HEK293T (cell line): ENCODE measurements around the gene NCDN.

ENCODE experiments used
- ARNT ChIP-seq: fragments of 450-650 bp; IDR thresholded peaks from 2 replicates; pipeline ENCODE4 v1.6.1; 2017; ENCODE audit warnings: mild to moderate bottlenecking
- CTBP1 ChIP-seq: fragments of 450-650 bp; IDR thresholded peaks from 2 replicates; pipeline ENCODE4 v1.6.1; 2016; ENCODE audit warnings: borderline replicate concordance
- ELF4 ChIP-seq: fragments of 450-650 bp; IDR thresholded peaks from 2 replicates; pipeline ENCODE4 v1.6.1; 2017; ENCODE audit warnings: antibody characterized with exemption
- FOXK2 ChIP-seq: fragments of 450-650 bp; IDR thresholded peaks from 2 replicates; pipeline ENCODE4 v1.6.1; 2016; ENCODE audit warnings: mild to moderate bottlenecking
- HDGF ChIP-seq: fragments of 450-650 bp; IDR thresholded peaks from 2 replicates; pipeline ENCODE4 v1.6.1; 2017; ENCODE audit warnings: antibody characterized with exemption, borderline replicate concordance
- L3MBTL2 ChIP-seq: fragments of 450-650 bp; conservative IDR thresholded peaks from 2 replicates; pipeline ENCODE4 v1.6.1; 2016; ENCODE audit warnings: mild to moderate bottlenecking
- NFRKB ChIP-seq: fragments of 450-650 bp; IDR thresholded peaks from 2 replicates; pipeline ENCODE4 v1.6.1; 2016; ENCODE audit warnings: mild to moderate bottlenecking, moderate library complexity
- SP1 ChIP-seq: fragments of 450-650 bp; IDR thresholded peaks from 2 replicates; pipeline ENCODE4 v1.6.1; 2017
- SUZ12 ChIP-seq: fragments of 450-650 bp; IDR thresholded peaks from 2 replicates; pipeline ENCODE4 v1.6.1; 2016; ENCODE audit warnings: mild to moderate bottlenecking
- ZNF384 ChIP-seq: fragments of 450-650 bp; IDR thresholded peaks from 2 replicates; pipeline ENCODE4 v1.6.1; 2016
- TF ChIP-seq, protein P1 (sequence below): fragments of 450-650 bp; IDR thresholded peaks from 2 replicates; pipeline ENCODE4 v1.6.1; 2016

DNA sequence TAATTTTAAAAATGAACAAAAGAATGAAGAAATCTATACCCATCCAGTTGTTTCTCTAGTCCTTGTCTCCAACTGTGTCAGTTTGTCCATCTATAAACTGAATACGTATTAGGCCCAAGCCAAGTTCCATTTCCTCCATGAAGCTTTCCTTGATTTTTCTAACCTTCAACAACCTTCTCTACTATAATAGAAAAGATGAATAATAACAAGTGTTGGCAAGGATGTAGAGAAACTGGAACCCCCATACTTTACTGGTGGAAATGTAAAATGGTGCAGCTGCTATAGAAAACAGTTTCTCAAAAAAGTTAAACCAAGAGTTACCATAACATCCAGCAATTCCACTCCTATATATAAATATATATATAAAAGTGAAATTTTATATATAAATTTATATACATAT is 11.0 kb upstream of the NCDN start:
- TF ChIP-seq SUZ12 (no peak), ZNF384 (no peak), SP1 (no peak), L3MBTL2 (no peak), ARNT (no peak), FOXK2 (no peak), CTBP1 (no peak), NFRKB (no peak), ELF4 (no peak), HDGF (no peak)
- TF ChIP-seq, protein P1, sequence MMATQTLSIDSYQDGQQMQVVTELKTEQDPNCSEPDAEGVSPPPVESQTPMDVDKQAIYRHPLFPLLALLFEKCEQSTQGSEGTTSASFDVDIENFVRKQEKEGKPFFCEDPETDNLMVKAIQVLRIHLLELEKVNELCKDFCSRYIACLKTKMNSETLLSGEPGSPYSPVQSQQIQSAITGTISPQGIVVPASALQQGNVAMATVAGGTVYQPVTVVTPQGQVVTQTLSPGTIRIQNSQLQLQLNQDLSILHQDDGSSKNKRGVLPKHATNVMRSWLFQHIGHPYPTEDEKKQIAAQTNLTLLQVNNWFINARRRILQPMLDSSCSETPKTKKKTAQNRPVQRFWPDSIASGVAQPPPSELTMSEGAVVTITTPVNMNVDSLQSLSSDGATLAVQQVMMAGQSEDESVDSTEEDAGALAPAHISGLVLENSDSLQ: no peak
